Cardiac muscle cell (in vitro differentiated cells and primary cell): ENCODE measurements around the gene ELFN2. TPM values are rescaled to one million over a fixed set of nuclear protein-coding genes. Genes with fewer than 3 reads are reported as not detected.

Source experiments
- DNase-seq, 2 donors: peaks; one replicate each; pipeline versions ENCODE4 v3.0.0 to v3.0.0-alpha.2; 2010 to 2017; ENCODE audit warnings: low read depth in 1 of 2, low spot score in 1 of 2
- H3K27ac ChIP-seq: fragments of 200-600 bp; sonication (generic); 2 replicates; pipeline ENCODE4 v1.5.1; 2016
- H3K27me3 ChIP-seq: fragments of 200-600 bp; sonication (generic); 2 replicates; pipeline ENCODE4 v1.6.0; 2016; ENCODE audit warnings: control low read depth
- H3K36me3 ChIP-seq: fragments of 200-600 bp; sonication (generic); 2 replicates; pipeline ENCODE4 v1.5.1; 2016; ENCODE audit warnings: control low read depth
- H3K4me1 ChIP-seq: fragments of 200-600 bp; sonication (generic); 2 replicates; pipeline ENCODE4 v1.8.1; 2017; ENCODE audit warnings: low read depth, mild to moderate bottlenecking, mixed run types
- H3K4me3 ChIP-seq: fragments of 200-600 bp; sonication (generic); 2 replicates; pipeline ENCODE4 v1.5.1; 2016; ENCODE audit warnings: mild to moderate bottlenecking
- H3K9me3 ChIP-seq: fragments of 200-600 bp; sonication (generic); 2 replicates; pipeline ENCODE4 v1.5.1; 2017; ENCODE audit warnings: low read depth, mild to moderate bottlenecking, control low read depth
- polyA plus RNA-seq: library from polyadenylated mRNA; unstranded; fragments of >200 nt; fragmentation: Nextera tagmentation; extraction: Ambion mirVana; gene quantifications from 2 replicates; pipeline ENCODE4 v1.2.1, GENCODE V29; 2016
- total RNA-seq: library from RNA; depleted of rRNA; stranded (reverse); fragments of >200 nt; gene quantifications from 2 replicates; pipeline ENCODE4 v1.2.3, GENCODE V29; 2016
- TF ChIP-seq, protein P1 (sequence below): IDR thresholded peaks from 2 replicates; pipeline ENCODE4 v1.5.1; 2012; ENCODE audit warnings: low read depth, mild to moderate bottlenecking, low read length

ELFN2 gene
- total and polyA plus RNA-seq, 2 experiments from 2014 or later: 0.09 TPM; not detected in 1

- TF ChIP-seq, protein P1, sequence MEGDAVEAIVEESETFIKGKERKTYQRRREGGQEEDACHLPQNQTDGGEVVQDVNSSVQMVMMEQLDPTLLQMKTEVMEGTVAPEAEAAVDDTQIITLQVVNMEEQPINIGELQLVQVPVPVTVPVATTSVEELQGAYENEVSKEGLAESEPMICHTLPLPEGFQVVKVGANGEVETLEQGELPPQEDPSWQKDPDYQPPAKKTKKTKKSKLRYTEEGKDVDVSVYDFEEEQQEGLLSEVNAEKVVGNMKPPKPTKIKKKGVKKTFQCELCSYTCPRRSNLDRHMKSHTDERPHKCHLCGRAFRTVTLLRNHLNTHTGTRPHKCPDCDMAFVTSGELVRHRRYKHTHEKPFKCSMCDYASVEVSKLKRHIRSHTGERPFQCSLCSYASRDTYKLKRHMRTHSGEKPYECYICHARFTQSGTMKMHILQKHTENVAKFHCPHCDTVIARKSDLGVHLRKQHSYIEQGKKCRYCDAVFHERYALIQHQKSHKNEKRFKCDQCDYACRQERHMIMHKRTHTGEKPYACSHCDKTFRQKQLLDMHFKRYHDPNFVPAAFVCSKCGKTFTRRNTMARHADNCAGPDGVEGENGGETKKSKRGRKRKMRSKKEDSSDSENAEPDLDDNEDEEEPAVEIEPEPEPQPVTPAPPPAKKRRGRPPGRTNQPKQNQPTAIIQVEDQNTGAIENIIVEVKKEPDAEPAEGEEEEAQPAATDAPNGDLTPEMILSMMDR: no peak
- Histone ChIP-seq H3K27ac (no peak overlapping the region), H3K36me3 (no peaks in the 10 kb centered on the region), H3K9me3 (no peaks in the 10 kb centered on the region), H3K27me3 (no peaks in the 10 kb centered on the region), H3K4me1 (no peaks in the 10 kb centered on the region), H3K4me3 (no peak overlapping the region)
- no peak for DNase-seq
Measured at GRCh38 chr22:37445501-37445900, 18.2 kb upstream of the ELFN2 start.

DNA sequence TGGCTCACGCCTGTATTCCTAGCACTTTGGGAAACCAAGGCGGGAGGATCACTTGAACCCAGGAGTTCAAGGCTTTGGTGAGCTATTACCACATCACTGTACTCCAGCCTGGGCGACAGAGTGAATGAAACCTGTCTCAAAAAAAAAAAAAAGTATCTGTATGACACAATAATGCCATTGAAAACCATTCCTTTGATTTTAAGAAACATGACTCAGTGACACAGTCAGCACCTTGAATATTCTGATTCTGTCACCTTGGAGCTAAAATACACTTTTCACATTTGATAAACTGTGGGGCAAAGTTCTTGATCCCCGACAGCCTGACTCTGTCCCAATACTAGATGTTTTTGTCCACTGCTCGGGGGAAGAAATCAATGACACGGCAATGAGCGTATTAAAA lies 16.7 kb upstream of the ELFN2 start:
- TF ChIP-seq, protein P1: no peak
- Histone ChIP-seq H3K27me3 (no peaks in the 10 kb centered on the region), H3K27ac (no peak overlapping the region), H3K4me1 (no peaks in the 10 kb centered on the region), H3K36me3 (no peaks in the 10 kb centered on the region), H3K4me3 (no peak overlapping the region), H3K9me3 (no peaks in the 10 kb centered on the region)
- DNase-seq: no peak

DNA sequence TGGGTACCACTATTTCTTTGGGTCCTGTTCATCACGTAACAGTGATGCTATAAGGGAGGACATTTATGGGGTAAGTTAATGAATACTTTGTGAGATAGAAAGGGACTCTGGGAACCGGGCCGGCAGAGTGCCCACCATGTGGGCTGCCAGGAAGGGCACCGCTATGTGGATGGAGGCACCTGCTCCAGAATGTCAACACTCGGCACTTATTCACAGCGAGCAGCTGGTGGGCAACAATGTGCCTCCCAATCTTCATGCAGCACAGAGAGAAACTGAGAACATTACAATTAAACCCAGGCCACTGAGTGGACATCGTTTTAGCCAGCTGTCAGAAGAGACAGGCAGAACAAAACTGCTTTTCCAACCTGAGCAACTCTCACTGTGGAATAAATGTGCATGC lies 15.8 kb upstream of the ELFN2 start:
- DNase-seq: no peak
- TF ChIP-seq, protein P1: no peak
- H3K27me3 ChIP-seq: no peaks in the 10 kb centered on the region
- no peaks in the 10 kb centered on the region for H3K36me3 ChIP-seq
- no peaks in the 10 kb centered on the region for H3K9me3 ChIP-seq
- H3K27ac ChIP-seq: no peak overlapping the region
- no peaks in the 10 kb centered on the region for H3K4me1 ChIP-seq
- H3K4me3 ChIP-seq: no peak overlapping the region

GRCh38 chr22:37442537-37442936 lies 15.3 kb upstream of the ELFN2 start:
- Histone ChIP-seq H3K4me1 (no peaks in the 10 kb centered on the region), H3K9me3 (no peaks in the 10 kb centered on the region), H3K4me3 (no peak overlapping the region), H3K36me3 (no peaks in the 10 kb centered on the region), H3K27me3 (no peaks in the 10 kb centered on the region), H3K27ac (no peak overlapping the region)
- TF ChIP-seq, protein P1: no peak
- peak in 1 of 2 donors; percentile 64 for DNase-seq

DNA sequence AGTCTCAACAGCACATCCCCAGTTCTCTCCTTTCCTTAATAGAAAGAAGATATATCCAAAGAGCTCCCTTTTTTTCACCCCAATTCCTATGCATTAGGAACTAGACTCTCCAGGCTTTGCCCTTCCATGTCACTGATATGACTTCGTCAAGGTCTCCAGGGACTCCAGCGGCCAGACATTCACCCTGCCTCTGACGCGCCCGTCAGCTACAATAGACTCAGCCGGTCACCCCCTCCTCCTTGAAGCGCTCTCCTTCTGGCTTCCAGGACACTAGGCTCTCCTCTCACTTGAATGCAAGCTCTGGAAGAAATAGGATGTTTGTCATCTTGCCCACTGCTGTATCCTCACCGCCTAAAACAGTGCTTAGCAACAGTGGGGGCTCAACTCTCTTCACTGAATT lies 14.9 kb upstream of the ELFN2 start:
- Histone ChIP-seq H3K27me3 (no peaks in the 10 kb centered on the region), H3K4me1 (no peaks in the 10 kb centered on the region), H3K9me3 (no peaks in the 10 kb centered on the region), H3K36me3 (no peaks in the 10 kb centered on the region), H3K27ac (no peak overlapping the region), H3K4me3 (no peak overlapping the region)
- no peak for DNase-seq
- TF ChIP-seq, protein P1: no peak

DNA sequence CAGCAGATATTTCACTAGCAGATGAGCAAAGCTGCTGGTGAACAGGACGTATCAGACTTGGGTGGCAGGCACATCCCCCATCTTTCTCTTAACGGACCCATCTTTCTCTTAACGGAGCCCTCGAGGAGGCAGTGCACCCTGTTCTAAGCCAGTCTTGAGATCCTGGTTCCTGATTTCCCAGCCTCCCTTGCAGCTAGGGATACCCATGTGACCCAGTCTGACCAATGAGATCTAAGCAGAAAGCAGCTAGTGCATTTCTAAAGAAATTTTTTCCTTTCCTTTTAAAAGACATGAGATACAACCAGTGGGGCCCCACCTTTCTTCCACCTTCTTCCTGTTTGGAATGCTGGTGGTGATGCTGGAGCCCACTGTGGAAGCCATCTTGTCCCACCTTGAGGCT lies 13.6 kb upstream of the ELFN2 start:
- no peak overlapping the region for H3K4me3 ChIP-seq
- H3K27ac ChIP-seq: no peak overlapping the region
- no peaks in the 10 kb centered on the region for H3K27me3 ChIP-seq
- no peaks in the 10 kb centered on the region for H3K4me1 ChIP-seq
- DNase-seq: no peak
- no peaks in the 10 kb centered on the region for H3K9me3 ChIP-seq
- no peaks in the 10 kb centered on the region for H3K36me3 ChIP-seq
- TF ChIP-seq, protein P1: no peak
